Measurements from ENCODE around the gene PTPRT. TPM values are rescaled to one million over a fixed set of nuclear protein-coding genes. Genes with fewer than 3 reads are reported as not detected.

The PTPRT gene
- total RNA-seq, 1 donor from 2014 or later, result not detected

GRCh38 chr20:43037605-43038309 is 151.9 kb downstream of the PTPRT start:
- Histone ChIP-seq H3K9me3 (no peaks in the 10 kb centered on the region), H3K4me1 (no peaks in the 10 kb centered on the region), H3K36me3 (no peaks in the 10 kb centered on the region), H3K27me3 (no peaks in the 10 kb centered on the region), H3K4me3 (no peak overlapping the region), H3K27ac (no peak overlapping the region)
- intact Hi-C loops (cut with DNase I), result no loop called here
- TF ChIP-seq POLR2AphosphoS5 (IDR thresholded peaks at IDR 0.05; ENCODE audit: insufficient read depth in 1 of 2, low read depth in 1 of 2) (no peak), POLR2A (IDR thresholded peaks at IDR 0.05) (no peak), CTCF (IDR thresholded peaks at IDR 0.05) (no peak)
- no peak for DNase-seq (ENCODE audit: extremely low spot score in 2 of 2)

- DNase-seq (ENCODE audit: extremely low spot score in 2 of 2), result no peak
- Histone ChIP-seq H3K27ac (no peak overlapping the region), H3K9me3 (no peaks in the 10 kb centered on the region), H3K36me3 (no peaks in the 10 kb centered on the region), H3K27me3 (no peaks in the 10 kb centered on the region), H3K4me3 (no peak overlapping the region), H3K4me1 (no peaks in the 10 kb centered on the region)
- intact Hi-C loops (cut with DNase I), result no loop called here
- TF ChIP-seq POLR2A (IDR thresholded peaks at IDR 0.05), result no peak
- TF ChIP-seq CTCF (IDR thresholded peaks at IDR 0.05), result no peak
- TF ChIP-seq POLR2AphosphoS5 (IDR thresholded peaks at IDR 0.05; ENCODE audit: insufficient read depth in 1 of 2, low read depth in 1 of 2), result no peak
These were observed 154.6 kb downstream of the PTPRT start for GRCh38 chr20:43034981-43035724.

- no peak overlapping the region for H3K27ac ChIP-seq
- no peaks in the 10 kb centered on the region for H3K9me3 ChIP-seq
- no peaks in the 10 kb centered on the region for H3K36me3 ChIP-seq
- no peak overlapping the region for H3K4me3 ChIP-seq
- no peaks in the 10 kb centered on the region for H3K4me1 ChIP-seq
- TF ChIP-seq POLR2AphosphoS5 (IDR thresholded peaks at IDR 0.05; ENCODE audit: insufficient read depth in 1 of 2, low read depth in 1 of 2) (no peak), CTCF (IDR thresholded peaks at IDR 0.05) (no peak), POLR2A (IDR thresholded peaks at IDR 0.05) (no peak)
- no peak for DNase-seq (ENCODE audit: extremely low spot score in 2 of 2)
- no peaks in the 10 kb centered on the region for H3K27me3 ChIP-seq
- intact Hi-C loops (cut with DNase I), result no loop called here
These were observed 157.2 kb downstream of the PTPRT start for GRCh38 chr20:43032459-43032858.

GRCh38 chr20:43029176-43029575 is 160.5 kb downstream of the PTPRT start:
- TF ChIP-seq POLR2A (IDR thresholded peaks at IDR 0.05) (no peak), CTCF (IDR thresholded peaks at IDR 0.05) (no peak), POLR2AphosphoS5 (IDR thresholded peaks at IDR 0.05; ENCODE audit: insufficient read depth in 1 of 2, low read depth in 1 of 2) (no peak)
- no peak overlapping the region for H3K4me3 ChIP-seq
- no peaks in the 10 kb centered on the region for H3K36me3 ChIP-seq
- H3K9me3 ChIP-seq, result no peaks in the 10 kb centered on the region
- no peak overlapping the region for H3K27ac ChIP-seq
- no peak for DNase-seq (ENCODE audit: extremely low spot score in 2 of 2)
- H3K27me3 ChIP-seq, result no peaks in the 10 kb centered on the region
- no peaks in the 10 kb centered on the region for H3K4me1 ChIP-seq
- intact Hi-C loops (cut with DNase I), result no loop called here

- H3K9me3 ChIP-seq, result no peaks in the 10 kb centered on the region
- no peak overlapping the region for H3K4me3 ChIP-seq
- intact Hi-C loops (cut with DNase I), result no loop called here
- no peaks in the 10 kb centered on the region for H3K36me3 ChIP-seq
- H3K4me1 ChIP-seq, result no peaks in the 10 kb centered on the region
- H3K27me3 ChIP-seq, result no peaks in the 10 kb centered on the region
- DNase-seq (ENCODE audit: extremely low spot score in 2 of 2), result no peak
- TF ChIP-seq CTCF (IDR thresholded peaks at IDR 0.05) (no peak), POLR2A (IDR thresholded peaks at IDR 0.05) (no peak), POLR2AphosphoS5 (IDR thresholded peaks at IDR 0.05; ENCODE audit: insufficient read depth in 1 of 2, low read depth in 1 of 2) (no peak)
- H3K27ac ChIP-seq, result no peak overlapping the region
These were observed 161.2 kb downstream of the PTPRT start for GRCh38 chr20:43028470-43028869.
